C4-2B (cell line): ENCODE data around the gene FCHSD2.

Source experiments
- ZFX ChIP-seq: fragments of 450-650 bp; IDR thresholded peaks from 2 replicates; pipeline ENCODE4 v1.6.1; 2017
- TF ChIP-seq, protein P1 (sequence below): fragments of 450-650 bp; conservative IDR thresholded peaks from 2 replicates; pipeline ENCODE4 v1.5.1; 2017; ENCODE audit warnings: mild to moderate bottlenecking

DNA sequence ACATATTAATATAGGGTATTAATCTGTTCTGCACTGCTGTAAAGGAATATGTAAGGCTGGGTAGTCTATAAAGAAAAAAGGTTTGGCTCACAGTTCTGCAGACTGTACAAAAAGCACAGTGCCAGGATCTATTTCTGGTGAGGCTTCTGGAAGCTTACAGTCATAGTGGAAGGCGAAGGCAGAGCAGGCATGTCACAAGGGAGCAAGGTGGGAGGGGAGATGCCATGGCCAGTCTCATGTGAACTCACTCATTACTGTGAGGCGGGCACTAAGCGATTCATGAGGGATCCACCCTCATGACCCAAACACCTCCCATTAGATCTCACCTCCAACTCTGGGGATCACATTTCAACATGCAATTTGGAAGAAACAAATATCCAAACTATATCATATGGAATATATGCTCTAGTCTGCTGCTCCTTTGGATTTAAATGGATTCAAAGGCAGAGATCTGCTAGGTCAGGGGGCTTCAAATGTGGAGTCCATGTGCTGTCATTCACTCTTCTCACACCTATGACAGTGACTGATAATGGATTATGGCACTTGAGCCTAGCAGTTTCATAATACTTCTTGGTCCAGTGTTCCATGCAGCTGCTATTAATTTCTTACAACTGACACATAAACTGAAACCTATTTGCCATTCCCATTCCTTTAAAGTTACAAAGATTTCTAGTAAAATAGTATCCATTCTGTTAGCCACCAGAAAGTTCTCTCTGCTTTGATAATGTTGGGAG is 182.0 kb downstream of the FCHSD2 start:
- TF ChIP-seq, protein P1, sequence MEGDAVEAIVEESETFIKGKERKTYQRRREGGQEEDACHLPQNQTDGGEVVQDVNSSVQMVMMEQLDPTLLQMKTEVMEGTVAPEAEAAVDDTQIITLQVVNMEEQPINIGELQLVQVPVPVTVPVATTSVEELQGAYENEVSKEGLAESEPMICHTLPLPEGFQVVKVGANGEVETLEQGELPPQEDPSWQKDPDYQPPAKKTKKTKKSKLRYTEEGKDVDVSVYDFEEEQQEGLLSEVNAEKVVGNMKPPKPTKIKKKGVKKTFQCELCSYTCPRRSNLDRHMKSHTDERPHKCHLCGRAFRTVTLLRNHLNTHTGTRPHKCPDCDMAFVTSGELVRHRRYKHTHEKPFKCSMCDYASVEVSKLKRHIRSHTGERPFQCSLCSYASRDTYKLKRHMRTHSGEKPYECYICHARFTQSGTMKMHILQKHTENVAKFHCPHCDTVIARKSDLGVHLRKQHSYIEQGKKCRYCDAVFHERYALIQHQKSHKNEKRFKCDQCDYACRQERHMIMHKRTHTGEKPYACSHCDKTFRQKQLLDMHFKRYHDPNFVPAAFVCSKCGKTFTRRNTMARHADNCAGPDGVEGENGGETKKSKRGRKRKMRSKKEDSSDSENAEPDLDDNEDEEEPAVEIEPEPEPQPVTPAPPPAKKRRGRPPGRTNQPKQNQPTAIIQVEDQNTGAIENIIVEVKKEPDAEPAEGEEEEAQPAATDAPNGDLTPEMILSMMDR, result no peak
- no peak for TF ChIP-seq ZFX
